Duodenal mucosa (tissue), 2 donors: ENCODE measurements around the gene C19orf53.
"Not testable (repeated sequence)": the region's sequence is repeated elsewhere in the genome, so short reads cannot be mapped to it uniquely, and the experiment has no call there.

ENCODE experiments used
- H3K27ac ChIP-seq: one replicate; pipeline ENCODE4 v1.7.0; 2013; ENCODE audit warnings: low read depth, low read length
- H3K27me3 ChIP-seq, 2 donors: one replicate each; pipeline ENCODE4 v1.7.0; 2013; ENCODE audit warnings: low read length in 2 of 2, control low read depth in 1 of 2; ENCODE audit not compliant: insufficient read depth in 2 of 2, control insufficient read depth in 1 of 2
- H3K36me3 ChIP-seq, 2 donors: one replicate each; pipeline ENCODE4 v1.7.0; 2013; ENCODE audit warnings: low read length in 2 of 2, control low read depth in 1 of 2; ENCODE audit not compliant: insufficient read depth in 2 of 2, control insufficient read depth in 1 of 2
- H3K4me1 ChIP-seq, 2 donors: one replicate each; pipeline ENCODE4 v1.7.0; 2013; ENCODE audit warnings: low read length in 2 of 2, control low read depth in 1 of 2; ENCODE audit not compliant: insufficient read depth in 2 of 2, control insufficient read depth in 1 of 2
- H3K4me3 ChIP-seq, 2 donors: one replicate each; pipeline ENCODE4 v1.7.0; 2013; ENCODE audit warnings: low read length in 2 of 2, low read depth in 1 of 2
- H3K9ac ChIP-seq, 2 donors: one replicate each; pipeline ENCODE4 v1.7.0; 2013; ENCODE audit warnings: low read length in 2 of 2, low read depth in 1 of 2
- H3K9me3 ChIP-seq, 2 donors: one replicate each; pipeline ENCODE4 v1.7.0; 2013; ENCODE audit warnings: low read length in 2 of 2, control low read depth in 1 of 2; ENCODE audit not compliant: control insufficient read depth in 1 of 2

C19orf53 gene

DNA sequence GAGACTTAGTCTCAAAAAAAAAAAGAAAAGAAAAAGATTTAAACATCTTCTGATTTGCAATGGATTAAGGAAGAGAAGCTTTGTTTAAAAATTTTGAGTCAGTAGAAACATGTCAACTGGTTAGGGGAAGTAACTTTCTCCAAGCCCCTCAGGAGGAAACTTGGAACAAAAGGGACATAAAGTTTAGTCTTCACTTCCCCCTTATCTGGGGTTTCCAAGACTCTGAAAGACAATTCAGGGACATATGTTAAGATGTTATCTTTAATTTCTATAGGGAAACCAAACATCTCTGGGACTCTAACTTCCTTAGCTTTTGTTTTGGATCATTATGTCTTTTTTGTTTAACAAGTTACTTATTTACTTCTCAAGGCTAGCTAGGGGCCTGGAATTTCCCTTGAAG is 30.1 kb upstream of the C19orf53 start:
- no peak overlapping the region for H3K27ac ChIP-seq
- H3K4me3 ChIP-seq = no peak overlapping the region
- peaks cover 8 to 9% of the 10 kb centered on the region in 2 donors for H3K4me1 ChIP-seq
- H3K9me3 ChIP-seq = no peaks in the 10 kb centered on the region
- no peak overlapping the region for H3K9ac ChIP-seq
- H3K36me3 ChIP-seq = no peaks in the 10 kb centered on the region
- no peaks in the 10 kb centered on the region for H3K27me3 ChIP-seq

- H3K27ac ChIP-seq = no peak overlapping the region
- H3K27me3 ChIP-seq = no peaks in the 10 kb centered on the region
- no peak overlapping the region for H3K9ac ChIP-seq
- H3K9me3 ChIP-seq = no peaks in the 10 kb centered on the region
- peaks cover 8 to 18% of the 10 kb centered on the region in 2 donors for H3K4me1 ChIP-seq
- H3K4me3 ChIP-seq = peak overlapping the region in 1 of 2 donors; percentile 93
- peaks cover 3 to 6% of the 10 kb centered on the region in 2 donors for H3K36me3 ChIP-seq
Measured at GRCh38 chr19:13747098-13747453, 27.2 kb upstream of the C19orf53 start.

- peaks cover 6 to 16% of the 10 kb centered on the region in 2 donors for H3K36me3 ChIP-seq
- H3K4me3 ChIP-seq = peak overlapping the region; percentile 93 to 96
- peaks cover 8 to 18% of the 10 kb centered on the region in 2 donors for H3K4me1 ChIP-seq
- H3K9ac ChIP-seq = peak overlapping the region; percentile 93 to 96
- H3K9me3 ChIP-seq = no peaks in the 10 kb centered on the region
- H3K27me3 ChIP-seq = no peaks in the 10 kb centered on the region
- peak overlapping the region; percentile 74 for H3K27ac ChIP-seq
Measured at GRCh38 chr19:13748169-13748828, 26.0 kb upstream of the C19orf53 start.

DNA sequence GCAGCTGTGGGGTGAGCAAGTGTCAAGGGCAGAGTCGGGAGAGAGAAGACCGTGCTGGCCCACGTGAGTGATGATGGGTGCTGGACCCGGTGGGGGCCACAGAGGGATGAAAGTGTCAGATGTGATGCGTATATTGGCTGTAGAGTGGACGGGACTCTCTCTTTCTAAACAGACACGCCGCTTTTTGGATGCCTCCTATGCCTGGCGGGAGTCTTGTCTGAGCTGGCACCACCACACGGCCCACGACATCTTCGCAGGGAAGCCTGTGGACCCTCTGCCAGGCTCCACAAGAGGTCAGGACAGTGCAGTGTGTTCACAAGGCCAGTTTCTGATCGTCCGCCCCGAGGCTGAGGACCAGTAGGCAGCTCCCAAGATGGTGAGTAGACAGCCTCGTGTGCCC is 22.8 kb upstream of the C19orf53 start:
- Histone ChIP-seq H3K9ac (no peak overlapping the region), H3K9me3 (no peaks in the 10 kb centered on the region), H3K4me1 (peaks cover 8 to 18% of the 10 kb centered on the region in 2 donors), H3K4me3 (no peak overlapping the region), H3K27me3 (no peaks in the 10 kb centered on the region), H3K27ac (no peak overlapping the region), H3K36me3 (peaks cover 19 to 45% of the 10 kb centered on the region in 2 donors)

GRCh38 chr19:13753622-13754021 is 20.6 kb upstream of the C19orf53 start:
- H3K27me3 ChIP-seq, H3K9ac ChIP-seq, H3K27ac ChIP-seq, H3K4me3 ChIP-seq, H3K9me3 ChIP-seq: not testable (repeated sequence)
- H3K4me1 ChIP-seq = peaks cover 4 to 13% of the 10 kb centered on the region in 2 donors
- H3K36me3 ChIP-seq = peaks cover 31 to 67% of the 10 kb centered on the region in 2 donors

- Histone ChIP-seq H3K9ac (no peak overlapping the region), H3K4me3 (no peak overlapping the region), H3K4me1 (no peaks in the 10 kb centered on the region), H3K27ac (no peak overlapping the region), H3K9me3 (no peaks in the 10 kb centered on the region), H3K36me3 (peaks cover 39 to 87% of the 10 kb centered on the region in 2 donors), H3K27me3 (no peaks in the 10 kb centered on the region)
Measured at GRCh38 chr19:13756210-13756609, 18.0 kb upstream of the C19orf53 start.

- no peak overlapping the region for H3K4me3 ChIP-seq
- H3K9me3 ChIP-seq = no peaks in the 10 kb centered on the region
- H3K36me3 ChIP-seq = peaks cover 34 to 81% of the 10 kb centered on the region in 2 donors
Measured at GRCh38 chr19:13757805-13758772, 16.2 kb upstream of the C19orf53 start.

DNA sequence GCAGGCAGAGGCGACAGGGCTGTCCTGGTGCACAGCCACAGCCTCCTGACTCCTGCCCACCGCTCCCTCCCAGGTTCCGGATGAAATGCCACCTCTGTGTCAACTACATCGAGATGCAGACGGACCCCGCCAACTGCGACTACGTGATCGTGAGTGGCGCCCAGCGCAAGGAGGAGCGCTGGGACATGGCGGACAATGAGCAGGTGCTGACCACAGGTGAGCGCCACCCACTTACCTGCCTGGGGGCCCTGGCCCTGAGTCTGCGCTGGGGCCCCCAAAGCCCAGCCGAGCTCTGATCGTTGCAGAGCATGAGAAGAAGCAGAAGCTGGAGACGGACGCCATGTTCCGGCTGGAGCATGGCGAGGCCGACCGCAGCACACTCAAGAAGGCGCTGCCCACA is 15.5 kb upstream of the C19orf53 start:
- no peaks in the 10 kb centered on the region for H3K27me3 ChIP-seq
- H3K4me3 ChIP-seq = no peak overlapping the region
- H3K9ac ChIP-seq = no peak overlapping the region
- H3K36me3 ChIP-seq = peaks cover 34 to 80% of the 10 kb centered on the region in 2 donors
- no peak overlapping the region for H3K27ac ChIP-seq
- no peaks in the 10 kb centered on the region for H3K9me3 ChIP-seq
- peaks cover under 1 to 1% of the 10 kb centered on the region in 2 donors for H3K4me1 ChIP-seq

More at GRCh38 chr19:13757805-13758772, 16.2 kb upstream of the C19orf53 start:
- H3K4me1 ChIP-seq = no peaks in the 10 kb centered on the region
- no peak overlapping the region for H3K9ac ChIP-seq
- H3K27me3 ChIP-seq = no peaks in the 10 kb centered on the region
- H3K27ac ChIP-seq = no peak overlapping the region

GRCh38 chr19:13761423-13761822 is 12.8 kb upstream of the C19orf53 start:
- H3K27me3 ChIP-seq = no peaks in the 10 kb centered on the region
- peaks cover 20 to 55% of the 10 kb centered on the region in 2 donors for H3K36me3 ChIP-seq
- no peak overlapping the region for H3K4me3 ChIP-seq
- no peak overlapping the region for H3K27ac ChIP-seq
- H3K9ac ChIP-seq = no peak overlapping the region
- peaks cover 12 to 14% of the 10 kb centered on the region in 2 donors for H3K4me1 ChIP-seq
- no peaks in the 10 kb centered on the region for H3K9me3 ChIP-seq

DNA sequence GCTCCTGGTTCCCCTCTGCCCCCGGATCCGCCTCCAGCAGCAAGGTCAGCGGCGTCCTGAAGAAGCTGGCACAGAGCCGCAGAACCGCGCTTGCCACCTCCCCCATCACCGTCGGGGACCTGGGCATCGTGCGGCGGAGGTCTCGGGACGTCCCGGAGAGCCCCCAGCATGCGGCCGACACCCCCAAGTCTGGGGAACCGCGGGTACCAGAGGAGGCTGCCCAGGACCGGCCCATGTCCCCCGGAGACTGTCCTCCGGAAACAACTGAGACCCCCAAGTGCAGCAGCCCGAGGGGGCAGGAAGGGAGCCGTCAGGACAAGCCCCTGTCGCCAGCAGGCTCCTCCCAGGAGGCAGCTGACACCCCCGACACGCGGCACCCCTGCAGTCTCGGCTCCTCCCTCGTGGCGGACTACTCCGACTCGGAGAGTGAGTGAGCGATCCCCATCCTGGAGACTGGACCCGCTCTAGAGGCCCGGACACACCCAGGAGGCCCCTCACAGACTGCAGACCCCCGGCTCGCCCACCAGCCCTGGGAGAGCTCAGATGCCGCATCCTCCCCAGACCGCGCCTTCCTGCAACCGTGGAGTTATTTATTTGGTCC is 11.5 kb upstream of the C19orf53 start:
- Histone ChIP-seq H3K9me3 (no peaks in the 10 kb centered on the region), H3K27me3 (no peaks in the 10 kb centered on the region), H3K4me1 (peaks cover 12 to 14% of the 10 kb centered on the region in 2 donors), H3K4me3 (no peak overlapping the region), H3K36me3 (peaks cover 17 to 42% of the 10 kb centered on the region in 2 donors), H3K27ac (no peak overlapping the region), H3K9ac (no peak overlapping the region)
